IPS-NIHi7 (cell line): ENCODE measurements around the gene RBM15B.

Experiments used
- DNase-seq: peaks from one replicate; pipeline ENCODE4 v3.0.0; 2012; ENCODE audit warnings: mixed read lengths; ENCODE audit errors: extremely low spot score

Gene RBM15B

DNA sequence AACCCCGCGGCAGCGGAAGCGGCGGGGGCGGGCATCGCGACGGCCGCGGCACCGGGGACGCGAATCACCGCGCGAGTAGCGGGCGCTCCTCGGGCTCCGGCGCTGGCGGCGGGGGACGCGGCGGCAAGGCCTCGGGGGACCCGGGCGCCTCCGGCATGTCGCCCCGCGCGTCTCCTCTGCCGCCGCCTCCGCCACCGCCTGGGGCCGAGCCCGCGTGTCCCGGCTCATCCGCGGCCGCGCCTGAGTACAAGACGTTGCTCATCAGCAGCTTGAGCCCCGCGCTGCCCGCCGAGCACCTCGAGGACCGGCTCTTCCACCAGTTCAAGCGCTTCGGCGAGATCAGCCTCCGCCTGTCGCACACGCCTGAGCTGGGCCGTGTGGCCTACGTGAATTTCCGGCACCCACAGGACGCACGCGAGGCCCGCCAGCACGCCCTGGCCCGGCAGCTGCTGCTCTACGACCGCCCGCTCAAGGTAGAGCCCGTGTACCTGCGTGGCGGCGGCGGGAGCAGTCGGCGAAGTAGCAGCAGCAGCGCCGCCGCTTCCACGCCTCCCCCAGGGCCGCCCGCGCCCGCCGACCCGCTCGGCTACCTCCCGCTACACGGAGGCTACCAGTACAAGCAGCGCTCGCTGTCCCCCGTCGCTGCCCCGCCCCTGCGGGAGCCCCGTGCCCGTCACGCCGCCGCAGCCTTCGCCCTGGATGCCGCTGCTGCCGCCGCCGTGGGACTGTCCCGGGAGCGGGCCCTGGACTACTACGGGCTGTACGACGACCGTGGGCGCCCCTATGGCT is 675 bp downstream of the RBM15B start:
- peak; percentile 28 for DNase-seq

DNA sequence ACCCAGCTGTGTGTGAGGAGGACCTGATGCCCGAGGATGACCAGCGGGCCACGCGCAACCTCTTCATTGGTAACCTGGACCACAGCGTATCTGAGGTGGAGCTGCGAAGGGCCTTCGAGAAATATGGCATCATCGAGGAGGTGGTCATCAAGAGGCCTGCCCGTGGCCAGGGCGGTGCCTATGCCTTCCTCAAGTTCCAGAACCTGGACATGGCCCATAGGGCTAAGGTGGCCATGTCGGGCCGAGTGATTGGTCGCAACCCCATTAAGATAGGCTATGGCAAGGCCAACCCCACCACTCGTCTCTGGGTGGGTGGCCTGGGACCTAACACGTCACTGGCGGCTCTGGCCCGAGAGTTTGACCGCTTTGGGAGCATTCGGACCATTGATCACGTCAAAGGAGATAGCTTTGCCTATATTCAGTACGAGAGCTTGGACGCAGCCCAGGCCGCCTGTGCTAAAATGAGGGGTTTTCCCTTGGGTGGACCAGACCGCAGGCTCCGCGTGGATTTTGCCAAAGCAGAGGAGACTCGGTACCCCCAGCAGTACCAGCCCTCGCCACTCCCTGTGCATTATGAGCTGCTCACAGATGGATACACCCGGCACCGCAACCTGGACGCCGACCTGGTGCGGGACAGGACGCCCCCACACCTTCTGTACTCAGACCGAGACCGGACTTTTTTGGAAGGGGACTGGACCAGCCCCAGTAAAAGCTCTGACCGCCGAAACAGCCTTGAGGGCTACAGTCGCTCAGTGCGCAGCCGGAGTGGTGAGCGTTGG is 1.5 kb downstream of the RBM15B start:
- DNase-seq, result no peak

DNA sequence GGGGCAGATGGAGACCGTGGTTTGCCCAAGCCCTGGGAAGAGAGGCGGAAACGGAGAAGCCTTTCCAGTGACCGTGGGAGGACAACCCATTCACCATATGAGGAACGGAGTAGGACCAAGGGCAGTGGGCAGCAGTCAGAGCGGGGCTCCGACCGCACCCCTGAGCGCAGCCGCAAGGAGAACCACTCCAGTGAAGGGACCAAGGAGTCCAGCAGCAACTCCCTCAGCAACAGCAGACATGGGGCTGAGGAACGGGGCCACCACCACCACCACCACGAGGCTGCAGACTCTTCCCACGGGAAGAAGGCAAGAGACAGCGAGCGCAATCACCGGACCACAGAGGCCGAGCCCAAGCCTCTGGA is 2.0 kb downstream of the RBM15B start:
- no peak for DNase-seq

GRCh38 chr3:51393564-51393963 is 2.5 kb downstream of the RBM15B start:
- DNase-seq, result no peak

GRCh38 chr3:51394541-51394940 is 3.5 kb downstream of the RBM15B start:
- no peak for DNase-seq

DNA sequence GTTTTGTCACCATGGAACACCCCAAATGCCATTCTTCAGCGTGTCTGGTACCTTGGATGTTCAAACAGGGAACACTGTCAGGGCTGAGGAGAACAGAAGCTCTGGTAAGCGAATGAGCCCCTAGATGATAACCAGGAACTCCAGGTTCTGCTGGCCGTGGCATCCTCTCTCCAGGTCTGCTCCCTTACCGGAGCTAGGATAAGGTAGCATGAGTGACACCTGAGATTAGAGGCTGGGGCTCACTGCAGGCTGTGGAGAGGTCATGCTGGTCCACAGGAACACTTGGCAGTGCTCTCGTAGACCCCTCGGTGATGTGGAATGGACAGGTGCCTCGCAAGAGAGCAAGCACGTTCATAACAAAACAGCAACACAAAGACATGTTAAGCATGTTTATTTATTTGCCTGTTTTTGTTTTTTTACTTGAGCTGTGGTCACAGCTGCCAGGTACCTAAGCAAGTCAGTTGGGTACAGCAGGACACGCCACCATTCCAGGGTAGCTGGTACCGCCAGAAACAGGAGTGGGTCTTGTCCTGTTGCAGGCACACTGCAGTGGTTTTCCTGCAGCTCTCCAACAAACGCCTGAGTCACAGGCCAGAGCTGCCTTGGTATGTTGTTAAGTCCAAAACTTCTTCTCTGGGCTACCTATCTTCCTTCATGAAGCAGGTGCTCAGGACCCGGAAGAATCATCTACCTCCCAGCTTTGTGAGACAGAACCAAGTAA is 4.6 kb downstream of the RBM15B start:
- DNase-seq, result no peak

DNA sequence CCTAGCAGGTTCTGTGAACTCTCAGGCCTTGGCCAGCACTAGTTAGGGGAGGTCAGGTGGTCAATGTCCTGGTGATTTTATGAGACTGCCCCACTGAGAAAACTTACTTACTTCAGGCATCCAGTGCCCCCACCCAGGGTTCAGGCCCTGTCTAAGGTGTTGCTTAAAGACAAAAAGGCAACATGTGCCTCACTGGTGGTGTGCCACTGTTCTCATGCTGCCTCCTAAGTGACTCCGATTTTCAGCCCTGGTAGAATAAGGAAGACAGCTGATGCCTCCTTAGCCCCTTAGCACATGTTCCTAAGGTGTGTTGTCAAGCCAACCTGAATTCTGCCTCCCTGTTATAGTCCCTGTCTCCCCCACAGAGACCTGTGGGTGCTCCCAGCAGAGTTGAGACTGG is 5.3 kb downstream of the RBM15B start:
- DNase-seq, result no peak

GRCh38 chr3:51397392-51397791 is 6.3 kb downstream of the RBM15B start:
- no peak for DNase-seq

- no peak for DNase-seq
Measured at GRCh38 chr3:51398595-51399310, 7.7 kb downstream of the RBM15B start.

GRCh38 chr3:51400166-51400565 is 9.1 kb downstream of the RBM15B start:
- no peak for DNase-seq

GRCh38 chr3:51401735-51402134 is 10.7 kb downstream of the RBM15B start:
- DNase-seq, result no peak

DNA sequence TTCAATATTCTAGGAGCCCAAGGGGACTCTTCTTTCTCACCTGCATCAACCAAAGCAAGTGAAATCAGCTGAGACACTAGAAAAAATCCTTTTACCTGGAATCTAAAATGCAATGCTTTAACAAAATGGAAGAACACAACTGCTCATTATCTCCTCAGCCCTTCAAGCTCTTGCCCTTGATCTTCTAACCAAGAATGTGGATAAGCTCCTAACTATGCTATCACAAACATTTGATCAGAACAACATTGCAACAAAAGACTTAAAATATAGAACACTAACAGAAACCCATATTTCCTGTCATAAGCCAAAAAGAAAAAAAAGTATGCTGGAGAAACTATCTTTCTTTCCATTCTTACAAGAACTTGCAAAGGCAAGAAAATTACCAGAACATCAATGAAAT is 12.6 kb downstream of the RBM15B start:
- no peak for DNase-seq

DNA sequence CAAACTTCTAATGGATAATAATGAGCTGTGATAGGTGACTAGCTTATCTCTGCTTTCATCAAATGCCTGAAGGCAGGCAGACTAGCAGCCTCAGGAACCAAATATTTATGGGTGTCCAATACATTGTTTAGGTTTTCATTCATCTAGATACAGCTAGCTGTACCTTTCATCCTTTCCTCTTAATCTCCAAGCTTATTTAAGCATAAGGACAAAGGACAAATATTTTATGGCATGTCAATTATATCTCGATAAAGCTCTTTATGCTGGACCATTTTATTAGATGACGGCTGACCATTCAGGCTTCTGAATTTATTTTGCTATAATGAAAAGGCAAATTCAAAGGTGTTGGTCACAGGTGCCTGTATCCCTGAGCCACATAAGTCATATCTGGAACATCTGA is 16.9 kb downstream of the RBM15B start:
- no peak for DNase-seq

- no peak for DNase-seq
Measured at GRCh38 chr3:51408813-51409212, 17.7 kb downstream of the RBM15B start.

- no peak for DNase-seq
Measured at GRCh38 chr3:51422211-51422610, 31.1 kb downstream of the RBM15B start.

DNA sequence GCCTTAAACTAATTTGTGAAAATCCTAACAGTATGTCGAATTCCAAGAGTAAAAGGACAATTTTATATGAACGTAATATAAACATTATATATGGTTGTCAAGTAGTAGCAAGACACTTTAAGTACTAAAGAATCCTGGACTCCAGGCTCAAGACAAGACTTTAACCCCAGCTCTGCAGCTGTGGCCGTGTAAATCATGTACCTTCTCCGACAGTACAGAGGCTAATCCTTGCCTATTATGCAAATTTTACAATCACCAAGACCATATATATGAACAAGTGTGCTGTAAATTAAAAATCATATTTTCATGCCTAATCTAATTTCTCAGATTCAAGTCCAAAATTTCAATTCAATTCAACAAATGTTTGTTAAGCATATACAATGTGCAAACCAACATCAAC is 35.8 kb downstream of the RBM15B start:
- DNase-seq, result no peak

DNA sequence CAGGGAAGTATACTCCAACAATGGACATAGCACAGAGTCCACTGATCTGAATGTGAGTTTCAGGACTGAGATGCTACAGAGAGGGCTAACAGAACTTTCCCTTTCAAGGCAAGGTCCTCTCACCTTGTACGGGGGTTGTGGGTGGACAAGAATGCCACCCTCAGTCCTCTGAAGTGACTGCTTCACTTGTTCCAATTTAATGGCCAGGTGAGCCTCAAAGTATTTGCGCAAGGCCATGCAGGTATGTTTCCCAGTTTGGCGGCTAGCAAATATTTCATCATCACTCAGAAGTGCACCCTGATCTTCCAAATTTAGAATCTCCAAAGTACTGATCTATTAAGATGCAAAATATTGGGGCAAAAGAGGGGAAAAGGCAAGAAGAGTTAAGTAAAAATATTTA is 38.1 kb downstream of the RBM15B start:
- DNase-seq, result no peak

GRCh38 chr3:51434110-51434509 is 43.0 kb downstream of the RBM15B start:
- no peak for DNase-seq

DNA sequence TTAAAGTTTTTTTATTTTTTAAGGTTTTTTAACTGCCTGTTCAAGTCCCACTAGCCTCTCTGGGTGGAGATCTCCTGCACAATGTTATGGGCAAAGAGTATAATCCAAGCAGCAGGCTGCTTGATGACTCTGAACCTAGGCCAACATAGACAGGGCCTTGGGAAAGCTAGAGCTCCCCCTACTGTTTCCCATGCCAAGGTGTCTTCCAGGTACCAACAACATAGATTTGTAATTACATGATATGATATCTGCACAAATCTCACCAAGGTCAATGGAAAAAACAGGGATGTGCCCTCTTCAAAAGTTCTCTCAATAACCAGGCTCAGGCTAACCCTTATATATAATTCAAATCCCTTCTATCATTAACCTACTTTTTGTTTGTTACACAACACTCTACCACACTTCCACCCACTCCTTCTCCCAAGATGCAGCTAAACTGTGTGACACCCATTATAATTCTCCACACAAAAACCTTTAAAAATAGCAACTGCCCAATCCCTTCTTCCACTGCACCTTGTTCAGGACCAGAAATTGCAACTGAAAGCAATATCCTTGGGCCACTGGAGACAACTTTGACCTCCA is 43.8 kb downstream of the RBM15B start:
- peak; percentile 75 for DNase-seq

GRCh38 chr3:51436998-51437639 is 46.0 kb downstream of the RBM15B start:
- no peak for DNase-seq
